Suprapubic skin (tissue), 4 donors: ENCODE data around the gene SORCS3. TPM values are rescaled to one million over a fixed set of nuclear protein-coding genes. Genes with fewer than 3 reads are reported as not detected.

Experiments
- DNase-seq, 2 donors: peaks; one replicate each; pipeline ENCODE4 v3.0.0-alpha.2; 2019; ENCODE audit warnings: low spot score in 2 of 2
- H3K27ac ChIP-seq: fragments of 200-600 bp; sonication (generic); one replicate; pipeline ENCODE4 v1.5.1; 2019
- H3K27me3 ChIP-seq: fragments of 200-600 bp; sonication (generic); one replicate; pipeline ENCODE4 v1.5.1; 2019
- H3K36me3 ChIP-seq: fragments of 200-600 bp; sonication (generic); one replicate; pipeline ENCODE4 v1.5.1; 2019
- H3K4me1 ChIP-seq: fragments of 200-600 bp; sonication (generic); one replicate; pipeline ENCODE4 v1.5.1; 2019
- H3K4me3 ChIP-seq: fragments of 200-600 bp; sonication (generic); one replicate; pipeline ENCODE4 v1.5.1; 2019; ENCODE audit warnings: mild to moderate bottlenecking
- H3K9me3 ChIP-seq: fragments of 200-600 bp; sonication (generic); one replicate; pipeline ENCODE4 v1.5.1; 2019
- CTCF ChIP-seq, 2 donors: fragments of 200-600 bp in 1 of 2; fragments of 450-650 bp in 1 of 2; sonication (generic) in 1 of 2; IDR thresholded peaks; one replicate each; pipeline ENCODE4 v1.5.1; 2016 to 2019; ENCODE audit warnings: antibody characterized with exemption in 2 of 2, mild to moderate bottlenecking in 1 of 2, moderate library complexity in 1 of 2
- EP300 ChIP-seq: sonication (generic); formaldehyde crosslinking; IDR thresholded peaks from one replicate; pipeline ENCODE4 v1.6.1; 2017; ENCODE audit warnings: antibody characterized with exemption
- POLR2A ChIP-seq, 2 donors: fragments of 450-650 bp; IDR thresholded peaks; one replicate each; pipeline ENCODE4 v1.6.1; 2017; ENCODE audit warnings: antibody characterized with exemption in 2 of 2, mild to moderate bottlenecking in 2 of 2, moderate library complexity in 2 of 2
- POLR2AphosphoS5 ChIP-seq, 3 donors: sonication (generic); formaldehyde crosslinking; IDR thresholded peaks; one replicate each; pipeline ENCODE4 v1.6.1; 2017; ENCODE audit warnings: antibody characterized with exemption in 3 of 3
- WGBS: methylation state at CpG from one replicate; pipeline ENCODE4 v1.1.5; 2018; 5-methylcytosine and 5-hydroxymethylcytosine counted together
- total RNA-seq, 4 donors: library from RNA; depleted of rRNA; stranded (reverse); fragments of >200 nt; gene quantifications; one replicate each; pipeline ENCODE4 v1.1.0, GENCODE V29; 2016

SORCS3 gene
- total RNA-seq, 4 donors from 2014 or later, result 0.16 to 0.19 (median 0.18) TPM

DNA sequence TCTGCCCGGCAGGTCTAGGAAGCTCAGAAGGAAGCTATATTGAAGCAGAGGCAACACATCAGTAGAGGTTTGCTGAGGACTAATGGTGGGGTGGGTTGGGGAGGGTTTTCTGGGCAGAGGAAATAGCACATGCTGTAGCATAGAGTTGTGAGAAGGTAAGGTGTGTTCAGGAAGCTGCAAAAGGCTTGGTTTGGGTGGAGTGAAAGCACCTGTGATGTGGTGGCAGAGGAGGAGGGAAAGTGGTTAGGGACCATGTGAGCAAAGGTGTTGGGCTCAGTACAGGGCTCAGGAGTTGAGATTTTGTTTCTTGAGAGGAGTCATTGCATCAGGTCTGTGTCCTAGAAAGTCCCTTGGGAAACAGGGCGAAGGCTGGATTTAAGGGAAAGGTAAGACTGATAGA is 294.6 kb downstream of the SORCS3 start:
- no peaks in the 10 kb centered on the region for H3K36me3 ChIP-seq
- no peak overlapping the region for H3K4me3 ChIP-seq
- WGBS, result 40% methylated on average over 2 of the region's 2 CpGs
- no peaks in the 10 kb centered on the region for H3K4me1 ChIP-seq
- TF ChIP-seq CTCF (IDR thresholded peaks at IDR 0.05) (no peak), POLR2AphosphoS5 (IDR thresholded peaks at IDR 0.05) (no peak), POLR2A (IDR thresholded peaks at IDR 0.05) (no peak), EP300 (no peak)
- no peak for DNase-seq
- no peaks in the 10 kb centered on the region for H3K9me3 ChIP-seq
- H3K27me3 ChIP-seq, result no peaks in the 10 kb centered on the region
- H3K27ac ChIP-seq, result no peak overlapping the region

- Histone ChIP-seq H3K27ac (no peak overlapping the region), H3K4me3 (no peak overlapping the region), H3K36me3 (no peaks in the 10 kb centered on the region), H3K9me3 (no peaks in the 10 kb centered on the region), H3K27me3 (no peaks in the 10 kb centered on the region), H3K4me1 (no peaks in the 10 kb centered on the region)
- DNase-seq, result no peak
- TF ChIP-seq CTCF (IDR thresholded peaks at IDR 0.05) (no peak), POLR2A (IDR thresholded peaks at IDR 0.05) (no peak), POLR2AphosphoS5 (IDR thresholded peaks at IDR 0.05) (no peak), EP300 (no peak)
- WGBS, result 59% methylated on average over 2 of the region's 2 CpGs
These were observed 296.5 kb downstream of the SORCS3 start for GRCh38 chr10:104937567-104937966.

DNA sequence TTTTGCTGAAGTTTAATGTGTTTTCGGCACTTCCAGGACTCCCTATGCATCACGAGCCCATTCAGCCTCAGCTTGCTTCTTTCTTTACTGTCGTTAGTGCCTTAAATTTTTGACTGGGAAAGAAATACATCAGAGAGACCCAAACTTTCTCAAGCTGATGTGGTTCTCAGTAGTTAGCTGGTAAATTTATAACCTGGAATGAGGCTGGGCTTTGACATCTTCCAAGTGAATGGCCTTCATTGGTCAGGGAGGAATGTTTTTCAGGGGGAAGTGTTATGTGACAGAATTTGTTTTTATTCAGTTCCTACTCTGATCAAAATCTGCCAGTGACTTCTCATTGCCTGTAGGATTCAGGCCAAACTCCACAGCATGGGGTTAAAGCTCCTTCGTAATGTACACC is 296.9 kb downstream of the SORCS3 start:
- 79% methylated on average over 4 of the region's 4 CpGs for WGBS
- H3K27ac ChIP-seq, result no peak overlapping the region

DNA sequence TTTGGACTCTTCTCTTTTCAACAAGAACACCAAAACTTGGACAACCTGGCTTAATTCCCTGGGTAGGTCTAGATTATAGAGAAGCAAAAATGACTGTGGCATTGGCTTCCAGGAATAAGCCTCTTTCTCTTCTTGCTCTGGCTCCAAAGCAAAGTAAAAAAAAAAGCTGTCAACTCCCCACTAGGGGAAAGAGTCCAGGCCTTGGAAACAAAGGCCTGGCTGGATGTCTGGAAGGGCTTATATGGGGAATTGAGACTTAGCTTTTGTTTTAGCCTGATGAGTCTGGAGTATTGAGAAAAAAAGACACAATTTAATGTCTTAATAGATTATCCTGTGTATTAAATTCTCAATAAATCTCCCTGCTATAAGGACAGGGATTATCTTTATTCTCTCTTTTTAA is 300.6 kb downstream of the SORCS3 start:
- TF ChIP-seq EP300, result no peak
- no peak for TF ChIP-seq POLR2AphosphoS5 (IDR thresholded peaks at IDR 0.05)
- TF ChIP-seq CTCF (IDR thresholded peaks at IDR 0.05), result no peak
- no peak for TF ChIP-seq POLR2A (IDR thresholded peaks at IDR 0.05)
- Histone ChIP-seq H3K9me3 (no peaks in the 10 kb centered on the region), H3K4me1 (no peaks in the 10 kb centered on the region), H3K36me3 (no peaks in the 10 kb centered on the region), H3K27me3 (no peaks in the 10 kb centered on the region), H3K27ac (no peak overlapping the region), H3K4me3 (no peak overlapping the region)
- no peak for DNase-seq

More for the DNA sequence above, 296.9 kb downstream of the SORCS3 start:
- no peaks in the 10 kb centered on the region for H3K4me1 ChIP-seq
- no peak overlapping the region for H3K4me3 ChIP-seq
- no peak for DNase-seq
- no peaks in the 10 kb centered on the region for H3K9me3 ChIP-seq
- H3K27me3 ChIP-seq, result no peaks in the 10 kb centered on the region
- no peaks in the 10 kb centered on the region for H3K36me3 ChIP-seq
- TF ChIP-seq POLR2A (IDR thresholded peaks at IDR 0.05) (no peak), EP300 (no peak), CTCF (IDR thresholded peaks at IDR 0.05) (no peak), POLR2AphosphoS5 (IDR thresholded peaks at IDR 0.05) (no peak)

GRCh38 chr10:104947314-104947713 is 306.2 kb downstream of the SORCS3 start:
- Histone ChIP-seq H3K27ac (no peak overlapping the region), H3K4me3 (no peak overlapping the region), H3K9me3 (no peaks in the 10 kb centered on the region), H3K36me3 (no peaks in the 10 kb centered on the region), H3K4me1 (no peaks in the 10 kb centered on the region), H3K27me3 (no peaks in the 10 kb centered on the region)
- WGBS, result 91% methylated on average over 9 of the region's 9 CpGs
- no peak for DNase-seq
- TF ChIP-seq POLR2A (IDR thresholded peaks at IDR 0.05) (no peak), EP300 (no peak), CTCF (IDR thresholded peaks at IDR 0.05) (no peak), POLR2AphosphoS5 (IDR thresholded peaks at IDR 0.05) (no peak)
